K562 (cell line): ENCODE data around the gene PPP2R2D. TPM values are rescaled to one million over a fixed set of nuclear protein-coding genes. Genes with fewer than 3 reads are reported as not detected.

Source experiments
- ATAC-seq: fragments of 200-7000 bp; cut with Tn5 transposase; 3 replicates; pipeline ENCODE4 v1.9.1; 2020; ENCODE audit warnings: moderate library complexity
- BruUV-seq: library from RNA; stranded (reverse); fragments of 400-500 nt; replicated peaks from 2 replicates; lab custom pipeline; 2021; lab: Mats Ljungman, UMichigan
- CTCF ChIA-PET: fragments of 300-600 bp; formaldehyde crosslinking; extraction: SDS; loops from one replicate; lab custom pipeline; 2021; ENCODE audit warnings: low intra/inter-chr PET ratio; lab: Yijun Ruan, JAX
- POLR2A ChIA-PET: fragments of 300-600, 350-650 bp; sonication (Branson Sonifier 250); formaldehyde crosslinking; extraction: SDS; loops from one replicate; lab custom pipeline; 2021; ENCODE audit warnings: antibody characterized with exemption, inconsistent platforms; lab: Yijun Ruan, JAX
- DNase-seq, 4 experiments: peaks; one replicate each; pipeline versions ENCODE4 v3.0.0 to v3.0.0-alpha.2; 2011 to 2018; ENCODE audit warnings: low spot score in 3 of 4, mixed read lengths in 3 of 4; ENCODE audit errors: extremely low read depth in 1 of 4
- FAIRE-seq: peaks from 2 replicates; lab custom pipeline; 2011; peaks lifted over from hg19 to GRCh38; lab: Jason Lieb, UNC
- H2AFZ ChIP-seq: 2 replicates; pipeline ENCODE4 v1.6.0; 2011; ENCODE audit warnings: low read depth, low read length, control low read depth, inconsistent platforms
- H3K27ac ChIP-seq: fragments of 200-600 bp; 3 replicates; pipeline ENCODE4 v1.8.0; 2011; ENCODE audit warnings: low read depth, mild to moderate bottlenecking, control low read depth, inconsistent platforms, low read length, moderate library complexity, mixed read lengths; ENCODE audit errors: extremely low read depth
- H3K27me3 ChIP-seq, 2 experiments: fragments of 300-600 bp in 1 of 2; 2 replicates in 1 of 2; 3 replicates in 1 of 2; pipeline versions ENCODE4 v1.6.0 to v1.8.0; 2011; ENCODE audit warnings: inconsistent platforms in 2 of 2, low read length in 2 of 2, mild to moderate bottlenecking in 1 of 2, mixed read lengths in 1 of 2, moderate library complexity in 1 of 2; ENCODE audit not compliant: control insufficient read depth in 2 of 2, insufficient read depth in 2 of 2
- H3K36me3 ChIP-seq: fragments of 300-600 bp; 3 replicates; pipeline ENCODE4 v1.8.0; 2011; ENCODE audit warnings: mild to moderate bottlenecking, low read length, inconsistent platforms; ENCODE audit not compliant: control insufficient read depth, insufficient read depth
- H3K4me1 ChIP-seq, 2 experiments: fragments of 200-600 bp in 1 of 2; replicated peaks in 1 of 2; 2 replicates in 1 of 2; 3 replicates in 1 of 2; pipeline versions ENCODE4 v1.5.1 to v1.8.0; 2011; ENCODE audit warnings: inconsistent platforms in 2 of 2, low read length in 2 of 2, mild to moderate bottlenecking in 1 of 2, mixed read lengths in 1 of 2, moderate library complexity in 1 of 2; ENCODE audit not compliant: control insufficient read depth in 2 of 2, insufficient read depth in 2 of 2
- H3K4me2 ChIP-seq: 2 replicates; pipeline ENCODE4 v1.6.1; 2011; ENCODE audit warnings: low read length, control low read depth, inconsistent platforms, mixed read lengths; ENCODE audit not compliant: insufficient read depth
- H3K4me3 ChIP-seq: fragments of 200-600 bp; sonication (generic), shearing (Covaris generic); 2 replicates; pipeline ENCODE4 v1.5.1; 2016; ENCODE audit warnings: control low read depth, inconsistent platforms
- H3K79me2 ChIP-seq: fragments of 200-600 bp; 3 replicates; pipeline ENCODE4 v1.8.0; 2011; ENCODE audit warnings: low read length, inconsistent platforms; ENCODE audit not compliant: control insufficient read depth, insufficient read depth
- H3K9ac ChIP-seq, 2 experiments: 2 replicates each; pipeline versions ENCODE4 v1.6.0 to v1.6.1; 2011; ENCODE audit warnings: low read depth in 2 of 2, low read length in 2 of 2, control low read depth in 1 of 2, inconsistent platforms in 1 of 2, mild to moderate bottlenecking in 1 of 2, mixed read lengths in 1 of 2; ENCODE audit not compliant: insufficient read depth in 1 of 2
- H3K9me1 ChIP-seq: one replicate; pipeline ENCODE4 v1.6.0; 2011; ENCODE audit warnings: inconsistent platforms, mild to moderate bottlenecking, low read length, moderate library complexity; ENCODE audit not compliant: control insufficient read depth, insufficient read depth
- H3K9me3 ChIP-seq: replicated peaks from 2 replicates; pipeline ENCODE4 v1.5.1; 2011; ENCODE audit warnings: low read depth, low read length, inconsistent platforms; ENCODE audit not compliant: control insufficient read depth, insufficient read depth
- H4K20me1 ChIP-seq: replicated peaks from 2 replicates; pipeline ENCODE4 v1.6.1; 2011; ENCODE audit warnings: low read length, inconsistent platforms, mixed read lengths; ENCODE audit not compliant: control insufficient read depth, insufficient read depth
- CBFA2T3 ChIP-seq: fragments of 450-650 bp; IDR thresholded peaks from 2 replicates; pipeline ENCODE4 v1.6.1; 2017
- CBX1 ChIP-seq: sonication (generic); IDR thresholded peaks from 2 replicates; pipeline ENCODE4 v1.6.1; 2016; ENCODE audit warnings: antibody characterized with exemption, low read depth, mild to moderate bottlenecking
- DMBX1 ChIP-seq: fragments of 250-450 bp; sonication (Bioruptor Pico); IDR thresholded peaks from 2 replicates; pipeline ENCODE4 v1.8.0; 2022; ENCODE audit warnings: inconsistent platforms, mild to moderate bottlenecking, moderate library complexity, borderline replicate concordance
- IRF9 ChIP-seq: fragments of 450-650 bp; IDR thresholded peaks from 2 replicates; pipeline ENCODE4 v1.6.1; 2016; ENCODE audit warnings: missing biosample characterization, missing genetic modification characterization
- KLF13 ChIP-seq: fragments of 450-650 bp; IDR thresholded peaks from 2 replicates; pipeline ENCODE4 v1.6.1; 2016; ENCODE audit warnings: missing genetic modification characterization, low read depth, mild to moderate bottlenecking, missing compliant biosample characterization, moderate library complexity, borderline replicate concordance
- NBN ChIP-seq: fragments of 450-650 bp; IDR thresholded peaks from 2 replicates; pipeline ENCODE4 v1.6.1; 2016; ENCODE audit warnings: low read depth, mild to moderate bottlenecking
- NKRF ChIP-seq: fragments of 450-650 bp; IDR thresholded peaks from 2 replicates; pipeline ENCODE4 v1.6.1; 2016; ENCODE audit warnings: borderline replicate concordance
- TAF15 ChIP-seq: fragments of 200-400 bp; formaldehyde crosslinking; IDR thresholded peaks from 2 replicates; pipeline ENCODE4 v1.6.1; 2017; ENCODE audit warnings: mild to moderate bottlenecking, low read depth, low read length, moderate library complexity
- U2AF1 ChIP-seq: fragments of 200-400 bp; formaldehyde crosslinking; optimal IDR thresholded peaks from 2 replicates; pipeline ENCODE3; 2017; ENCODE audit warnings: mild to moderate bottlenecking, low read depth, low read length, moderate library complexity
- ZNF12 ChIP-seq: sonication (generic); formaldehyde crosslinking; IDR thresholded peaks from 2 replicates; pipeline ENCODE4 v1.4.0; 2020; ENCODE audit warnings: mild to moderate bottlenecking, missing genetic modification reagents
- ZNF174 ChIP-seq: fragments of 250-450 bp; sonication (Bioruptor Pico); IDR thresholded peaks from 2 replicates; pipeline ENCODE4 v1.4.0; 2020; ENCODE audit warnings: mild to moderate bottlenecking
- ZNF263 ChIP-seq: sonication (generic); formaldehyde crosslinking; IDR thresholded peaks from 2 replicates; pipeline ENCODE4 v1.8.0; 2022; ENCODE audit warnings: mild to moderate bottlenecking, missing genetic modification reagents, borderline replicate concordance
- ZNF354B ChIP-seq: fragments of 250-450 bp; sonication (Bioruptor Pico); IDR thresholded peaks from 2 replicates; pipeline ENCODE4 v1.4.0; 2020
- ZNF551 ChIP-seq: fragments of 250-450 bp; sonication (Bioruptor Pico); IDR thresholded peaks from 2 replicates; pipeline ENCODE4 v1.5.0; 2021; ENCODE audit warnings: mild to moderate bottlenecking, moderate library complexity
- ZNF707 ChIP-seq: fragments of 250-450 bp; sonication (Bioruptor Pico); conservative IDR thresholded peaks from 2 replicates; pipeline ENCODE4 v1.8.0; 2022; ENCODE audit warnings: inconsistent platforms, mild to moderate bottlenecking, moderate library complexity
- WGBS: fragments of 100-300 bp; shearing (Covaris generic); methylation state at CpG from one replicate; pipeline ENCODE4 v1.1.6; 2016; ENCODE audit warnings: low coverage, mixed read lengths; ENCODE audit not compliant: insufficient coverage; ENCODE audit errors: missing lambda C conversion rate; 5-methylcytosine and 5-hydroxymethylcytosine counted together
- in situ Hi-C: fragments of 300-500 bp; cut with MboI; formaldehyde crosslinking; loops from 4 replicates; pipeline ENCODE4 v1.15.0; 2018; ENCODE audit warnings: inconsistent platforms, mixed read lengths
- intact Hi-C: fragments of 100-400 bp; cut with micrococcal nuclease; formaldehyde crosslinking; loops from 2 replicates; pipeline ENCODE4 v1.14.2; 2022
- polyA plus RNA-seq, 8 experiments: library from polyadenylated mRNA; depleted of rRNA in 4 of 8; stranded (reverse) in 5 of 8; unstranded in 3 of 8; fragments of >200 nt; fragmentation: Nextera tagmentation in 2 of 8; fragmentation: Illumina TruSeq in 1 of 8; extraction: Ambion mirVana in 2 of 8; extraction: Trizol in 1 of 8; gene quantifications; 2 replicates each; pipeline versions ENCODE4 v1.2.1 to v1.2.3, GENCODE V29; 2011 to 2014; ENCODE audit warnings: inconsistent platforms in 1 of 8, missing spikeins in 1 of 8
- total RNA-seq, 7 experiments: library from RNA; depleted of rRNA in 6 of 7; stranded (reverse); fragments of >200 nt in 6 of 7; fragmentation: Illumina TruSeq in 2 of 7; extraction: Trizol in 2 of 7; gene quantifications; 2 replicates each; pipeline versions ENCODE4 v1.2.1 to v1.2.3, GENCODE V29; 2011 to 2021; ENCODE audit warnings: low replicate concordance in 1 of 7

PPP2R2D gene
- total and polyA plus RNA-seq, 9 of the 15 experiments (the other 6 are each of a cell fraction or from before 2014, with no cell fraction given): 1.9 to 37.0 (median 26.8) TPM

- no peak for TF ChIP-seq NKRF
- TF ChIP-seq KLF13: no peak
- no peak for TF ChIP-seq TAF15
- TF ChIP-seq CBX1: no peak
- TF ChIP-seq DMBX1 (CRISPR knock-in tag): no peak
These were observed 29.3 kb downstream of the PPP2R2D start (continued) for GRCh38 chr10:131930150-131930549.

GRCh38 chr10:131930586-131931330 is 29.9 kb downstream of the PPP2R2D start:
- BruUV-seq: no TSS peak
- Histone ChIP-seq H3K4me1 (peaks cover 39 to 58% of the 10 kb centered on the region in 2 experiments; a peak in 4 of 5 replicates), H3K9me3 (no peaks in the 10 kb centered on the region), H2AFZ (no peak overlapping the region), H3K9ac (peak overlapping the region in 1 of 2 experiments; percentile 78; a peak in 2 of 4 replicates), H4K20me1 (peaks cover 4% of the 10 kb centered on the region; the same call in 1 of the 2 replicates), H3K27ac (no peak overlapping the region), H3K27me3 (no peaks in the 10 kb centered on the region; a peak in 1 of 5 replicates), H3K4me2 (no peak overlapping the region), H3K4me3 (no peak overlapping the region), H3K36me3 (peaks cover 42% of the 10 kb centered on the region; the same call in 2 of the 3 replicates), H3K9me1 (no peaks in the 10 kb centered on the region), H3K79me2 (peaks cover 98% of the 10 kb centered on the region)
- 82% methylated on average over 13 of the region's 16 CpGs for WGBS
- TF ChIP-seq NBN (no peak), IRF9 (tag) (no peak), ZNF354B (no peak), ZNF174 (CRISPR knock-in tag) (no peak), ZNF263 (CRISPR knock-in tag) (no peak), ZNF551 (no peak), ZNF707 (no peak), ZNF12 (CRISPR knock-in tag) (no peak), CBFA2T3 (no peak), U2AF1 (no peak)
- POLR2A ChIA-PET: no interaction called here
- no peak for DNase-seq
- ATAC-seq: no peak
- intact Hi-C loops: loop anchor here (5.0 kb wide), 1 partner anchor 38 kb away; no protein-coding TSS in a partner anchor
- in situ Hi-C loops: loop anchor here (5.0 kb wide), 1 partner anchor 43 kb away; no protein-coding TSS in a partner anchor
- no peak for FAIRE-seq
- CTCF ChIA-PET: no interaction called here
